HEK293T (cell line): Measurements from ENCODE around the gene NDUFV3.

ENCODE experiments used
- FOXA1 ChIP-seq: fragments of 450-650 bp; IDR thresholded peaks from 2 replicates; pipeline ENCODE4 v1.6.1; 2016; ENCODE audit warnings: mild to moderate bottlenecking
- NFRKB ChIP-seq: fragments of 450-650 bp; IDR thresholded peaks from 2 replicates; pipeline ENCODE4 v1.6.1; 2016; ENCODE audit warnings: mild to moderate bottlenecking, moderate library complexity
- SP1 ChIP-seq: fragments of 450-650 bp; IDR thresholded peaks from 2 replicates; pipeline ENCODE4 v1.6.1; 2017
- SUZ12 ChIP-seq: fragments of 450-650 bp; IDR thresholded peaks from 2 replicates; pipeline ENCODE4 v1.6.1; 2016; ENCODE audit warnings: mild to moderate bottlenecking

DNA sequence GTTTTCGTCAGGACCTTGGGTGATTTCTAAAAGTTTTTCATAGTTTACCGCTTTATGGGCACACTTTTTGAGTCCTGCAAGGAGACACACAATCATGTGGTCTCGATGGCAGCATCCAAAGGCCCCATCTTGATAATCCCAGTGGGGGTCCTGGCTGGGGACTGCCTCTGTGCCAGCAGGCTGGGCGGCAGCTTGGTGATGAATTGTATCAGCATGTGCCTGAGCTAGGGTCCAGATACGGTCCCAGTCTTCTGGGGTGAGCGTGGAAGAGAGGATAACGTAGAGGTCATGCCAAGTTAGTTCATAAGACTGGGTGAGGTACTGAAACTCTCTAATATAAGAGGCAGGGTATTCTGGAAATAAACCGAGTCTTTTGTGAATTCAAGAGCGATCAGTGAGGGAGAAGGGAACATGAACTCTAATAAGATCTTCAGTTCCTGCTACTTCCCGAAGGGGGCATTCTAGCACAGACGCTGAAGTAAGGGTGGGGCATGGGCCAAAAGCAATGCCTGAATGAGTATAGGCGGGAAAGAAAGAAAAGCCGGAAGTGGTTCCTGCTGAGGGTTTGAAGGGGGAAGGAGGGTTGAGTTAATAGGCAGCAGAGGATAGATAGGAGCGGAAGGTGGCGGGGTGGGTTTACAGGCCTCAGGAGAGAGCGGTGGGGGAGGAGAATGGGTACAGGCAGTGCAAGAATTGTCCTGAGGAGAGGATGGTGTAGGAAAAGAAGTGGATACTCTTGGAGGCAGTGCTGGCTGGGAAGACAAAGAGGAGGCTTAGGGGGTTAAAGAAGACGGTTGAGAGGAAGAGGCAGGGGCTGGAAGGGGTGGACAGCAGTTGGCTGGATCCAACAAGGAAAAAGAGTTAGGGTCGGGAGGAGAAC lies 30.7 kb downstream of the NDUFV3 start:
- TF ChIP-seq FOXA1, result no peak
- no peak for TF ChIP-seq SP1
- TF ChIP-seq NFRKB, result no peak
- TF ChIP-seq SUZ12, result no peak
